SK-N-SH treated with all-trans-retinoic acid at 6 μM for 48 hours (cell line): ENCODE data around the gene DVL3.

Source experiments
- BACH2 ChIP-seq: fragments of 250-450 bp; sonication (Bioruptor Pico); IDR thresholded peaks from 2 replicates; pipeline ENCODE4 v1.9.0; 2021; ENCODE audit warnings: mild to moderate bottlenecking, borderline replicate concordance
- ZNF565 ChIP-seq: fragments of 450-650 bp; formaldehyde crosslinking; conservative IDR thresholded peaks from 2 replicates; pipeline ENCODE4 v1.5.0; 2020; ENCODE audit warnings: low read depth, mild to moderate bottlenecking, moderate library complexity
- ZNF8 ChIP-seq: fragments of 450-650 bp; formaldehyde crosslinking; IDR thresholded peaks from 2 replicates; pipeline ENCODE4 v1.5.0; 2020; ENCODE audit warnings: mild to moderate bottlenecking, moderate library complexity

DNA sequence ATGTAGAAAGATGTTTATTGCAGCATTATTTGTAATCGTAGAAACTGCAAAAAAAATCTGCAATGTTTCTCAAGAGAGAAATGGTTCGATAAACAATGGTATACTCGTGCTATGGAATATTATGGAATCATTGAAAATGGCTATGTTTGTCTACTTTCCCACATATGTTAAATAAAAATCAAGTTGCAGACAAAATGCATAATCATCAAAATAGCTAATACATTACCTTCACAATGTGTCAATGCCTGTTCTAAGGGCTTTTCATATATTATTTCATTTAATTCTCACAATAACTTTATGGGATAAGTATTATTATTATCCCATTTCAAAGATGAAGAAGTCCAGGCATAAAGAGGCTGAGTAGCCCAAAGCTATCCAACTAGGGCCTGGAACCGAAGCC lies 22.2 kb upstream of the DVL3 start:
- TF ChIP-seq BACH2 (CRISPR knock-in tag): no peak
- no peak for TF ChIP-seq ZNF565 (CRISPR knock-in tag)
- no peak for TF ChIP-seq ZNF8 (CRISPR knock-in tag)
